ENCODE results near the gene PJVK. TPM values are rescaled to one million over a fixed set of nuclear protein-coding genes. Genes with fewer than 3 reads are reported as not detected.

Gene PJVK
- total and polyA plus RNA-seq, 9 of the 15 experiments (the other 6 are each of a cell fraction or from before 2014, with no cell fraction given), result 0.11 to 1.5 (median 0.73) TPM

- TF ChIP-seq JUND (IDR thresholded peaks at IDR 0.05; ENCODE audit: borderline replicate concordance, low read depth, low read length) (no peak), JUND (tag; IDR thresholded peaks at IDR 0.05; ENCODE audit: borderline replicate concordance, low read depth, low read length) (0 out of 3 replicates have a peak, but pooled peaks have one; percentile 31), ZBTB11 (CRISPR knock-in tag; IDR thresholded peaks at IDR 0.05) (no peak), TEAD4 (IDR thresholded peaks at IDR 0.05; ENCODE audit: low read length) (no peak), TEAD4 (CRISPR knock-in tag; IDR thresholded peaks at IDR 0.05; ENCODE audit: borderline replicate concordance) (no peak), CEBPG (CRISPR knock-in tag; IDR thresholded peaks at IDR 0.05) (peak; percentile 74), CEBPG (tag; conservative IDR thresholded peaks at IDR 0.05 in 1 of 2, IDR thresholded peaks at IDR 0.05 in 1 of 2) (peak; percentile 77 to 92), RREB1 (CRISPR knock-in tag; IDR thresholded peaks at IDR 0.05) (no peak), EP400 (IDR thresholded peaks at IDR 0.05) (no peak), SOX6 (IDR thresholded peaks at IDR 0.05) (no peak)
Measured at GRCh38 chr2:178429336-178429735, 21.8 kb upstream of the PJVK start (continued).

Measured in K562 (cell line).